ENCODE data around the gene VGLL4.

GRCh38 chr3:11636394-11636770 lies 7.3 kb downstream of the VGLL4 start:
- TF ChIP-seq CTCF (IDR thresholded peaks at IDR 0.05; ENCODE audit: borderline replicate concordance, extremely low read depth, low read length, poor library complexity, severe bottlenecking) (no peak), EZH2 (IDR thresholded peaks at IDR 0.05; ENCODE audit: borderline replicate concordance, low read depth, low read length, severe bottlenecking) (no peak)
